Kidney (tissue), 14 donors: ENCODE measurements around the gene XDH. TPM values are rescaled to one million over a fixed set of nuclear protein-coding genes. Genes with fewer than 3 reads are reported as not detected.

ENCODE experiments used
- DNase-seq, 5 donors: peaks; one replicate each; pipeline ENCODE4 v3.0.0-alpha.2; 2013 to 2020
- FAIRE-seq: peaks from 2 replicates; lab custom pipeline; 2012; peaks lifted over from hg19 to GRCh38; lab: Jason Lieb, UNC
- H3K27ac ChIP-seq, 2 donors: one replicate each; pipeline ENCODE4 v1.7.0; 2013; ENCODE audit warnings: low read depth in 2 of 2, low read length in 2 of 2, inconsistent platforms in 1 of 2
- H3K27me3 ChIP-seq: one replicate; pipeline ENCODE4 v1.7.1; 2013; ENCODE audit warnings: low read length, inconsistent platforms; ENCODE audit not compliant: control insufficient read depth, insufficient read depth
- H3K36me3 ChIP-seq, 3 donors: one replicate each; pipeline versions ENCODE4 v1.7.0 to v1.7.1; 2013; ENCODE audit warnings: low read length in 3 of 3, control low read depth in 1 of 3, inconsistent platforms in 1 of 3; ENCODE audit not compliant: insufficient read depth in 3 of 3, control insufficient read depth in 2 of 3
- H3K4me1 ChIP-seq, 3 donors: one replicate each; pipeline versions ENCODE4 v1.7.0 to v1.7.1; 2013; ENCODE audit warnings: low read length in 3 of 3, inconsistent platforms in 1 of 3, low read depth in 1 of 3; ENCODE audit not compliant: control insufficient read depth in 2 of 3, insufficient read depth in 2 of 3
- H3K4me3 ChIP-seq, 3 donors: one replicate each; pipeline versions ENCODE4 v1.7.0 to v1.8.1; 2013; ENCODE audit warnings: low read length in 3 of 3, control low read depth in 1 of 3, inconsistent platforms in 1 of 3
- H3K9ac ChIP-seq, 3 donors: one replicate each; pipeline versions ENCODE4 v1.7.0 to v1.7.1; 2013; ENCODE audit warnings: low read length in 3 of 3, control low read depth in 1 of 3, inconsistent platforms in 1 of 3
- H3K9me3 ChIP-seq, 3 donors: one replicate each; pipeline versions ENCODE4 v1.7.0 to v1.7.1; 2013; ENCODE audit warnings: low read length in 3 of 3, control low read depth in 1 of 3, inconsistent platforms in 1 of 3; ENCODE audit not compliant: control insufficient read depth in 2 of 3, insufficient read depth in 1 of 3
- intact Hi-C: fragments of 100-400 bp; cut with DNase I; formaldehyde crosslinking; loops from one replicate; pipeline ENCODE4 v1.11.1; 2022
- polyA plus RNA-seq: library from polyadenylated mRNA; stranded (reverse); fragments of 350-450 nt; fragmentation: Illumina TruSeq; extraction: RNeasy Lipid Tissue Mini Kit (QIAGEN cat#74804); gene quantifications from one replicate; pipeline ENCODE4 v1.2.3, GENCODE V29; 2014; ENCODE audit warnings: low read depth, low replicate concordance; ENCODE audit not compliant: insufficient read depth
- total RNA-seq: library from RNA; stranded (reverse); fragmentation: NEBNext Ultra II Directional; extraction: Animal tissue kit (Norgen Biotek cat#: 25700); gene quantifications from one replicate; pipeline ENCODE4 v1.2.1, GENCODE V29; 2021
- TF ChIP-seq, protein P1 (sequence below): IDR thresholded peaks from 3 replicates; pipeline ENCODE4 v1.5.1; 2012; ENCODE audit warnings: mild to moderate bottlenecking, moderate library complexity, borderline replicate concordance; ENCODE audit not compliant: insufficient read depth; ENCODE audit errors: extremely low read depth
- donor health status: control.
- donor health status: control.
- donor health status: control.
- donor health status: control.
- donor health status: control.
- donor health status: DM: yes; HTN: yes; CAD: no.
- donor health status: Normal renal cell carcinoma (clear cell type).

XDH gene
- total and polyA plus RNA-seq, 2 donors from 2014 or later, result 3.1 TPM; not detected in 1

GRCh38 chr2:31286961-31287550, 127.5 kb downstream of the XDH start:
- intact Hi-C loops, result no loop called here
- TF ChIP-seq, protein P1, sequence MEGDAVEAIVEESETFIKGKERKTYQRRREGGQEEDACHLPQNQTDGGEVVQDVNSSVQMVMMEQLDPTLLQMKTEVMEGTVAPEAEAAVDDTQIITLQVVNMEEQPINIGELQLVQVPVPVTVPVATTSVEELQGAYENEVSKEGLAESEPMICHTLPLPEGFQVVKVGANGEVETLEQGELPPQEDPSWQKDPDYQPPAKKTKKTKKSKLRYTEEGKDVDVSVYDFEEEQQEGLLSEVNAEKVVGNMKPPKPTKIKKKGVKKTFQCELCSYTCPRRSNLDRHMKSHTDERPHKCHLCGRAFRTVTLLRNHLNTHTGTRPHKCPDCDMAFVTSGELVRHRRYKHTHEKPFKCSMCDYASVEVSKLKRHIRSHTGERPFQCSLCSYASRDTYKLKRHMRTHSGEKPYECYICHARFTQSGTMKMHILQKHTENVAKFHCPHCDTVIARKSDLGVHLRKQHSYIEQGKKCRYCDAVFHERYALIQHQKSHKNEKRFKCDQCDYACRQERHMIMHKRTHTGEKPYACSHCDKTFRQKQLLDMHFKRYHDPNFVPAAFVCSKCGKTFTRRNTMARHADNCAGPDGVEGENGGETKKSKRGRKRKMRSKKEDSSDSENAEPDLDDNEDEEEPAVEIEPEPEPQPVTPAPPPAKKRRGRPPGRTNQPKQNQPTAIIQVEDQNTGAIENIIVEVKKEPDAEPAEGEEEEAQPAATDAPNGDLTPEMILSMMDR, result no peak
- DNase-seq (no peak), FAIRE-seq (no peak)
- Histone ChIP-seq H3K4me3 (no peak overlapping the region), H3K9me3 (no peaks in the 10 kb centered on the region), H3K27ac (no peak overlapping the region), H3K36me3 (no peaks in the 10 kb centered on the region), H3K4me1 (peaks cover 0 to 9% (median 6%) of the 10 kb centered on the region in 3 donors), H3K27me3 (no peaks in the 10 kb centered on the region), H3K9ac (no peak overlapping the region)

GRCh38 chr2:31286230-31286629, 128.3 kb downstream of the XDH start:
- no peaks in the 10 kb centered on the region for H3K27me3 ChIP-seq
- intact Hi-C loops, result no loop called here
- H3K4me1 ChIP-seq, result peaks cover 0 to 9% (median 6%) of the 10 kb centered on the region in 3 donors

More at GRCh38 chr2:31286230-31286629, 128.3 kb downstream of the XDH start:
- Histone ChIP-seq H3K9ac (no peak overlapping the region), H3K27ac (no peak overlapping the region), H3K36me3 (no peaks in the 10 kb centered on the region), H3K9me3 (no peaks in the 10 kb centered on the region), H3K4me3 (no peak overlapping the region)
- FAIRE-seq, result no peak
- TF ChIP-seq, protein P1, result no peak
- no peak for DNase-seq

Other genes with a start within 250 kb of the XDH start
- 0.25 TPM for gene CAPN14, start 197.2 kb downstream of the XDH start, total RNA-seq
- gene CAPN14, start 197.2 kb downstream of the XDH start, polyA plus RNA-seq, result 0.22 TPM
- 9.5 TPM for gene EHD3, start 180.6 kb downstream of the XDH start, total RNA-seq
- 45.3 TPM for gene EHD3, start 180.6 kb downstream of the XDH start, polyA plus RNA-seq
- gene SRD5A2, start 166.2 kb upstream of the XDH start, total RNA-seq, result 0.22 TPM
- 0.15 TPM for gene SRD5A2, start 166.2 kb upstream of the XDH start, polyA plus RNA-seq